HCT116 (cell line): ENCODE data around the gene OR4D1. TPM values are rescaled to one million over a fixed set of nuclear protein-coding genes. Genes with fewer than 3 reads are reported as not detected.

Experiments
- ATAC-seq: fragments of 200-7000 bp; cut with Tn5 transposase; 2 replicates; pipeline ENCODE4 v1.9.1; 2020; ENCODE audit warnings: mild to moderate bottlenecking, moderate library complexity
- BruUV-seq: library from RNA; stranded (reverse); fragments of 400-500 nt; replicated peaks from 2 replicates; lab custom pipeline; 2021; lab: Mats Ljungman, UMichigan
- CTCF ChIA-PET: fragments of 300-600 bp; sonication (Branson Sonifier 250); formaldehyde crosslinking; loops from one replicate; lab custom pipeline; 2021; ENCODE audit warnings: antibody characterized with exemption; lab: Charles Lee
- POLR2A ChIA-PET: fragments of 300-600, 350-600 bp; sonication (Branson Sonifier 250); formaldehyde crosslinking; loops from one replicate; lab custom pipeline; 2021; ENCODE audit warnings: antibody characterized with exemption; lab: Charles Lee
- RAD21 ChIA-PET, 2 experiments: fragments of 300-600 bp; sonication (Branson Sonifier 250); formaldehyde crosslinking; loops; one replicate each; lab custom pipeline; 2023; ENCODE audit warnings: low total read pairs in 2 of 2; ENCODE audit not compliant: uncharacterized antibody in 2 of 2, unreplicated experiment in 2 of 2, low non-redundant PET in 1 of 2; lab: Charles Lee
- DNase-seq: peaks from one replicate; pipeline ENCODE4 v3.0.0-alpha.2; 2010; ENCODE audit warnings: low read depth, low spot score
- H2AFZ ChIP-seq: fragments of 200-600 bp; shearing (Covaris generic), sonication (generic); 2 replicates; pipeline ENCODE4 v1.6.1; 2017; ENCODE audit warnings: low read depth, mixed run types, mixed read lengths, antibody characterized with exemption, low read length; ENCODE audit not compliant: poor library complexity, severe bottlenecking
- H3K27ac ChIP-seq: 2 replicates; pipeline ENCODE4 v1.5.1; 2012; ENCODE audit warnings: low read depth, low read length
- H3K27me3 ChIP-seq: fragments of 200-600 bp; sonication (generic); 2 replicates; pipeline ENCODE4 v1.6.1; 2016; ENCODE audit warnings: mixed run types, low read length, mixed read lengths; ENCODE audit not compliant: insufficient read depth
- H3K36me3 ChIP-seq, 2 experiments: fragments of 200-500 bp in 1 of 2; fragments of 200-600 bp in 1 of 2; sonication (Bioruptor generic) in 1 of 2; sonication (generic) in 1 of 2; 2 replicates each; pipeline versions ENCODE4 v1.5.1 to v1.6.1; 2014 to 2016; ENCODE audit warnings: low read length in 2 of 2, inconsistent platforms in 1 of 2, mixed read lengths in 1 of 2, mixed run types in 1 of 2; ENCODE audit not compliant: insufficient read depth in 2 of 2, control insufficient read depth in 1 of 2
- H3K4me1 ChIP-seq, 2 experiments: fragments of 200-600 bp in 1 of 2; sonication (generic) in 1 of 2; 2 replicates each; pipeline versions ENCODE4 v1.5.1 to v1.6.1; 2012 to 2017; ENCODE audit warnings: low read length in 2 of 2, inconsistent platforms in 1 of 2, mild to moderate bottlenecking in 1 of 2, mixed read lengths in 1 of 2, mixed run types in 1 of 2, moderate library complexity in 1 of 2; ENCODE audit not compliant: insufficient read depth in 2 of 2, control insufficient read depth in 1 of 2
- H3K4me2 ChIP-seq: fragments of 200-600 bp; sonication (generic); 2 replicates; pipeline ENCODE4 v1.6.1; 2017; ENCODE audit warnings: mixed run types, low read length, mixed read lengths
- H3K4me3 ChIP-seq, 2 experiments: fragments of 200-600 bp in 1 of 2; sonication (generic) in 1 of 2; replicated peaks in 1 of 2; 2 replicates each; pipeline ENCODE4 v1.5.1; 2011 to 2016; ENCODE audit warnings: low read length in 2 of 2, control low read depth in 1 of 2, low read depth in 1 of 2, mild to moderate bottlenecking in 1 of 2, mixed read lengths in 1 of 2, mixed run types in 1 of 2
- H3K79me2 ChIP-seq: fragments of 200-600 bp; sonication (generic); 2 replicates; pipeline ENCODE4 v1.6.1; 2017; ENCODE audit warnings: mild to moderate bottlenecking, mixed run types, low read length, moderate library complexity, mixed read lengths; ENCODE audit not compliant: insufficient read depth
- H3K9ac ChIP-seq: fragments of 200-600 bp; sonication (generic); 2 replicates; pipeline ENCODE4 v1.6.1; 2016; ENCODE audit warnings: low read length, mixed read lengths
- H3K9me2 ChIP-seq: fragments of 200-600 bp; sonication (generic), shearing (Covaris generic); 2 replicates; pipeline ENCODE4 v1.6.1; 2017; ENCODE audit warnings: mixed run types, mild to moderate bottlenecking, moderate library complexity; ENCODE audit not compliant: insufficient read depth
- H3K9me3 ChIP-seq, 2 experiments: fragments of 200-500 bp in 1 of 2; fragments of 200-600 bp in 1 of 2; sonication (Bioruptor generic) in 1 of 2; sonication (generic) in 1 of 2; 2 replicates each; pipeline ENCODE4 v1.6.1; 2014 to 2017; ENCODE audit warnings: low read length in 2 of 2, mixed read lengths in 2 of 2, inconsistent platforms in 1 of 2, low read depth in 1 of 2, mild to moderate bottlenecking in 1 of 2, mixed run types in 1 of 2, moderate library complexity in 1 of 2; ENCODE audit not compliant: control insufficient read depth in 1 of 2, insufficient read depth in 1 of 2
- H4K20me1 ChIP-seq: fragments of 200-600 bp; sonication (generic), shearing (Covaris generic); 2 replicates; pipeline ENCODE4 v1.6.1; 2017; ENCODE audit warnings: mixed run types, mild to moderate bottlenecking, moderate library complexity; ENCODE audit not compliant: insufficient read depth
- ELF1 ChIP-seq: IDR thresholded peaks from 2 replicates; pipeline ENCODE4 v1.6.1; 2012; ENCODE audit warnings: low read depth, borderline replicate concordance
- EZH2phosphoT487 ChIP-seq: fragments of 200-600 bp; IDR thresholded peaks from 2 replicates; pipeline ENCODE4 v1.6.1; 2018; ENCODE audit warnings: antibody characterized with exemption, borderline replicate concordance
- MAX ChIP-seq: IDR thresholded peaks from 2 replicates; pipeline ENCODE4 v1.6.1; 2012
- REST ChIP-seq: IDR thresholded peaks from 2 replicates; pipeline ENCODE4 v1.6.1; 2012; ENCODE audit warnings: low read depth
- SP1 ChIP-seq: IDR thresholded peaks from 2 replicates; pipeline ENCODE4 v1.6.1; 2012; ENCODE audit warnings: low read depth
- SRF ChIP-seq: IDR thresholded peaks from 2 replicates; pipeline ENCODE4 v1.6.1; 2012; ENCODE audit warnings: low read depth
- TCF7L2 ChIP-seq: IDR thresholded peaks from 2 replicates; pipeline ENCODE4 v1.7.0; 2011; ENCODE audit warnings: borderline replicate concordance, inconsistent platforms; ENCODE audit not compliant: insufficient read depth, insufficient read length; ENCODE audit errors: extremely low read depth
- ZNF274 ChIP-seq: fragments of 200-500 bp; sonication (Bioruptor generic); IDR thresholded peaks from 2 replicates; pipeline ENCODE4 v1.6.1; 2014; ENCODE audit warnings: mild to moderate bottlenecking, low read depth, low read length, inconsistent platforms
- intact Hi-C: fragments of 100-400 bp; cut with micrococcal nuclease; formaldehyde crosslinking; loops from 2 replicates; pipeline ENCODE4 v1.10.0; 2022
- total RNA-seq: library from RNA; stranded (reverse); gene quantifications from one replicate; pipeline ENCODE4 v1.2.1, GENCODE V29; 2021; ENCODE audit not compliant: unreplicated experiment

Gene OR4D1
- total RNA-seq, 1 experiment from 2014 or later = not detected

GRCh38 chr17:58144801-58145200 lies 3.4 kb upstream of the OR4D1 start:
- CTCF ChIA-PET = no interaction called here
- no peak for TF ChIP-seq ZNF274
- TF ChIP-seq SP1 = no peak
- TF ChIP-seq, all 23 proteins: peak for 0
- intact Hi-C loops = no loop called here

GRCh38 chr17:58148609-58149008 lies 425 bp downstream of the OR4D1 start:
- CTCF ChIA-PET = no interaction called here

More at GRCh38 chr17:58144801-58145200, 3.4 kb upstream of the OR4D1 start:
- BruUV-seq = no TSS peak
- Histone ChIP-seq H3K27ac (no peak overlapping the region), H3K4me3 (no peak overlapping the region), H4K20me1 (no peaks in the 10 kb centered on the region), H3K27me3 (peaks cover 45% of the 10 kb centered on the region), H3K9ac (no peak overlapping the region), H2AFZ (no peak overlapping the region), H3K9me2 (no peaks in the 10 kb centered on the region), H3K36me3 (no peaks in the 10 kb centered on the region), H3K4me2 (no peak overlapping the region), H3K4me1 (no peaks in the 10 kb centered on the region), H3K9me3 (peaks cover 22 to 25% of the 10 kb centered on the region in 2 experiments; a peak in 3 of 4 replicates), H3K79me2 (no peaks in the 10 kb centered on the region)
- DNase-seq = no peak
- ChIA-PET POLR2A (no interaction called here), RAD21 (no interaction called here)
- ATAC-seq = no peak

More at GRCh38 chr17:58148609-58149008, 425 bp downstream of the OR4D1 start:
- intact Hi-C loops = no loop called here
- DNase-seq = no peak
- TF ChIP-seq TCF7L2 (no peak), ELF1 (no peak), EZH2phosphoT487 (no peak), SRF (no peak), REST (no peak), MAX (no peak), SP1 (no peak), ZNF274 (no peak)
- Histone ChIP-seq H3K27me3 (peaks cover 71% of the 10 kb centered on the region), H3K9ac (no peak overlapping the region), H3K79me2 (no peaks in the 10 kb centered on the region), H3K9me3 (peaks cover 22 to 23% of the 10 kb centered on the region in 2 experiments; a peak in 3 of 4 replicates), H3K4me1 (no peaks in the 10 kb centered on the region), H3K36me3 (no peaks in the 10 kb centered on the region), H4K20me1 (no peaks in the 10 kb centered on the region), H3K9me2 (no peaks in the 10 kb centered on the region), H2AFZ (no peak overlapping the region), H3K4me3 (no peak overlapping the region), H3K4me2 (no peak overlapping the region), H3K27ac (no peak overlapping the region)
- no peak for ATAC-seq
- POLR2A ChIA-PET = interaction anchor here (1.5 kb wide), 1 partner anchor 142 kb away, joined by 3 read pairs; the partner anchor contains the start of gene SRSF1
- RAD21 ChIA-PET = no interaction called here
- BruUV-seq = no TSS peak
